ENCODE data around the gene SCUBE3.

The SCUBE3 gene

GRCh38 chr6:35278708-35279107 is 65.0 kb downstream of the SCUBE3 start:
- DNase-seq: no peak

GRCh38 chr6:35280903-35281302 is 67.1 kb downstream of the SCUBE3 start:
- DNase-seq: peak; percentile 56

- DNase-seq: no peak
Observed at GRCh38 chr6:35282472-35282871, 68.7 kb downstream of the SCUBE3 start.

- no peak for DNase-seq
Observed at GRCh38 chr6:35283361-35283760, 69.6 kb downstream of the SCUBE3 start.

- DNase-seq: peak; percentile 55
Observed at GRCh38 chr6:35287671-35288396, 74.1 kb downstream of the SCUBE3 start.

- DNase-seq: no peak
Observed at GRCh38 chr6:35288834-35289233, 75.1 kb downstream of the SCUBE3 start.

- DNase-seq: no peak
Observed at GRCh38 chr6:35291491-35291890, 77.7 kb downstream of the SCUBE3 start.

- no peak for DNase-seq
Observed at GRCh38 chr6:35292494-35292893, 78.7 kb downstream of the SCUBE3 start.

GRCh38 chr6:35293681-35294080 is 79.9 kb downstream of the SCUBE3 start:
- DNase-seq: no peak

- peak; percentile 54 for DNase-seq
Observed at GRCh38 chr6:35294308-35294945, 80.7 kb downstream of the SCUBE3 start.

GRCh38 chr6:35295036-35295435 is 81.3 kb downstream of the SCUBE3 start:
- DNase-seq: no peak

- no peak for DNase-seq
Observed at GRCh38 chr6:35295521-35296315, 82.0 kb downstream of the SCUBE3 start.

- DNase-seq: no peak
Observed at GRCh38 chr6:35296931-35297600, 83.3 kb downstream of the SCUBE3 start.

- peak; percentile 79 for DNase-seq
Observed at GRCh38 chr6:35297601-35298481, 84.1 kb downstream of the SCUBE3 start, which contains the start of gene DEF6. Gene DEF6 (plus strand): TSS chr6:35297818. CDS start chr6:35297857, 39 bp downstream.

- no peak for DNase-seq
Observed at GRCh38 chr6:35298625-35299140, 84.9 kb downstream of the SCUBE3 start.

GRCh38 chr6:35299674-35300073 is 85.9 kb downstream of the SCUBE3 start:
- DNase-seq: no peak

- no peak for DNase-seq
Observed at GRCh38 chr6:35300848-35301247, 87.1 kb downstream of the SCUBE3 start.
